Cardiac muscle cell (in vitro differentiated cells and primary cell): ENCODE results near the gene LRRC71. TPM values are rescaled to one million over a fixed set of nuclear protein-coding genes. Genes with fewer than 3 reads are reported as not detected.

Experiments
- DNase-seq, 2 donors: peaks; one replicate each; pipeline versions ENCODE4 v3.0.0 to v3.0.0-alpha.2; 2010 to 2017; ENCODE audit warnings: low read depth in 1 of 2, low spot score in 1 of 2
- H3K27ac ChIP-seq: fragments of 200-600 bp; sonication (generic); 2 replicates; pipeline ENCODE4 v1.5.1; 2016
- H3K27me3 ChIP-seq: fragments of 200-600 bp; sonication (generic); 2 replicates; pipeline ENCODE4 v1.6.0; 2016; ENCODE audit warnings: control low read depth
- H3K36me3 ChIP-seq: fragments of 200-600 bp; sonication (generic); 2 replicates; pipeline ENCODE4 v1.5.1; 2016; ENCODE audit warnings: control low read depth
- H3K4me1 ChIP-seq: fragments of 200-600 bp; sonication (generic); 2 replicates; pipeline ENCODE4 v1.8.1; 2017; ENCODE audit warnings: low read depth, mild to moderate bottlenecking, mixed run types
- H3K4me3 ChIP-seq: fragments of 200-600 bp; sonication (generic); 2 replicates; pipeline ENCODE4 v1.5.1; 2016; ENCODE audit warnings: mild to moderate bottlenecking
- H3K9me3 ChIP-seq: fragments of 200-600 bp; sonication (generic); 2 replicates; pipeline ENCODE4 v1.5.1; 2017; ENCODE audit warnings: low read depth, mild to moderate bottlenecking, control low read depth
- polyA plus RNA-seq: library from polyadenylated mRNA; unstranded; fragments of >200 nt; fragmentation: Nextera tagmentation; extraction: Ambion mirVana; gene quantifications from 2 replicates; pipeline ENCODE4 v1.2.1, GENCODE V29; 2016
- total RNA-seq: library from RNA; depleted of rRNA; stranded (reverse); fragments of >200 nt; gene quantifications from 2 replicates; pipeline ENCODE4 v1.2.3, GENCODE V29; 2016
- TF ChIP-seq, protein P1 (sequence below): IDR thresholded peaks from 2 replicates; pipeline ENCODE4 v1.5.1; 2012; ENCODE audit warnings: low read depth, mild to moderate bottlenecking, low read length

LRRC71 gene
- total RNA-seq (0.11 and 0.45 TPM in 2 replicates), polyA plus RNA-seq (0.24 and 0.69 TPM in 2 replicates)

DNA sequence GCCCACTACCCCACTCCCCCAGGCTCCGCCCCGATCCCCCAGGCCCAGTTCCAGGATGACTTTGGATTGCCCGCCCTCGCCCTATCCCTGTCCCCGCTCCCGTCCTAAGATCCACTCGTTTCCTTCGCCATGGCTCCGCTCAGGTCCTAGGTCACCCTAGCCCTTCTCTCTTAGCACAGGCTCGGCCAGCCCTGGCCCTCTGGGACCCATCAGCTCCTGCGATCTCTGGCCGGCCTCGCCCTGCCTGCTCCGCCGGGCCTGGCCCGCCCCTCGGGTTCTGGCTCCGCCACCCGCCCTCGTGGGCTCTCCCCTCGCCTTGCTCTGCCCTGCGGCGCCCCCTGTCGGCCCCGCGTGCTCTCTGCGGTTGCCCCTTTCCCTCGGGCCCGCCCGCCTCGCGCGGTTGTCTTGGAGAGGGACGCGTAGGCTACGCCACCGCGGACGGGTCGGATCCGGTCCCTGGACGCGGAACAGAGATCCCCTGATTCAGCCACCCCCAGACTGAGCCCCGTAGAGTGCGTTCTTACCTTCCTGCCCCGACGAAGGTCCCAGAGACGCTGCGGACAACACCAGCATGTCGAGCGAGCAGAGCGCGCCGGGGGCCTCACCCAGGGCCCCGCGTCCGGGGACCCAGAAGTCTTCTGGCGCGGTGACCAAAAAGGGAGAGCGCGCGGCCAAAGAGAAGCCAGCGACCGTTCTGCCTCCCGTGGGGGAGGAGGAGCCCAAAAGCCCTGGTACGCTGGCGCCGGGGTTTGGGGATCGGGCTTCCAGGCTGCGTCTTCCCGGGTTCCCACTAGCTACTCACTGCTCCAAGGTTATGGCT, at the start of gene LRRC71:
LRRC71 (plus strand) TSS at position 400 of the 820 bp plus-strand sequence; CDS start at position 572, 172 bp downstream.
- Histone ChIP-seq H3K9me3 (no peaks in the 10 kb centered on the region), H3K27ac (no peak within 1 kb of the TSS), H3K4me1 (peaks cover 4% of the 10 kb centered on the region), H3K27me3 (peaks cover 62% of the 10 kb centered on the region), H3K36me3 (no peaks in the 10 kb centered on the region), H3K4me3 (peak within 1 kb of the TSS; percentile 18)
- TF ChIP-seq, protein P1, sequence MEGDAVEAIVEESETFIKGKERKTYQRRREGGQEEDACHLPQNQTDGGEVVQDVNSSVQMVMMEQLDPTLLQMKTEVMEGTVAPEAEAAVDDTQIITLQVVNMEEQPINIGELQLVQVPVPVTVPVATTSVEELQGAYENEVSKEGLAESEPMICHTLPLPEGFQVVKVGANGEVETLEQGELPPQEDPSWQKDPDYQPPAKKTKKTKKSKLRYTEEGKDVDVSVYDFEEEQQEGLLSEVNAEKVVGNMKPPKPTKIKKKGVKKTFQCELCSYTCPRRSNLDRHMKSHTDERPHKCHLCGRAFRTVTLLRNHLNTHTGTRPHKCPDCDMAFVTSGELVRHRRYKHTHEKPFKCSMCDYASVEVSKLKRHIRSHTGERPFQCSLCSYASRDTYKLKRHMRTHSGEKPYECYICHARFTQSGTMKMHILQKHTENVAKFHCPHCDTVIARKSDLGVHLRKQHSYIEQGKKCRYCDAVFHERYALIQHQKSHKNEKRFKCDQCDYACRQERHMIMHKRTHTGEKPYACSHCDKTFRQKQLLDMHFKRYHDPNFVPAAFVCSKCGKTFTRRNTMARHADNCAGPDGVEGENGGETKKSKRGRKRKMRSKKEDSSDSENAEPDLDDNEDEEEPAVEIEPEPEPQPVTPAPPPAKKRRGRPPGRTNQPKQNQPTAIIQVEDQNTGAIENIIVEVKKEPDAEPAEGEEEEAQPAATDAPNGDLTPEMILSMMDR, result peak; percentile 93
- peak; percentile 87 to 91 for DNase-seq

DNA sequence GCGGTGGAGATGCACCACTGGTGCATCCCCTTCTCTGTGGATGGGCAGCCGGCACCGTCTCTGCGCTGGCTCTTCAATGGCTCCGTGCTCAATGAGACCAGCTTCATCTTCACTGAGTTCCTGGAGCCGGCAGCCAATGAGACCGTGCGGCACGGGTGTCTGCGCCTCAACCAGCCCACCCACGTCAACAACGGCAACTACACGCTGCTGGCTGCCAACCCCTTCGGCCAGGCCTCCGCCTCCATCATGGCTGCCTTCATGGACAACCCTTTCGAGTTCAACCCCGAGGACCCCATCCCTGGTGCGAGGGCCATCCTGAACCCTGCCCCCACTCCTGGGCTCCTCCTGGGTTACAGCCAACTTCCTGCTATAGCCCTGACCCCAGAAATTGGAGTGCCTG, 46.8 kb upstream of the LRRC71 start:
- peaks cover 4% of the 10 kb centered on the region for H3K27me3 ChIP-seq
- no peak overlapping the region for H3K4me3 ChIP-seq
- H3K36me3 ChIP-seq, result no peaks in the 10 kb centered on the region
- H3K4me1 ChIP-seq, result no peaks in the 10 kb centered on the region
- no peak for DNase-seq
- TF ChIP-seq, protein P1, result no peak
- H3K9me3 ChIP-seq, result no peaks in the 10 kb centered on the region
- no peak overlapping the region for H3K27ac ChIP-seq

DNA sequence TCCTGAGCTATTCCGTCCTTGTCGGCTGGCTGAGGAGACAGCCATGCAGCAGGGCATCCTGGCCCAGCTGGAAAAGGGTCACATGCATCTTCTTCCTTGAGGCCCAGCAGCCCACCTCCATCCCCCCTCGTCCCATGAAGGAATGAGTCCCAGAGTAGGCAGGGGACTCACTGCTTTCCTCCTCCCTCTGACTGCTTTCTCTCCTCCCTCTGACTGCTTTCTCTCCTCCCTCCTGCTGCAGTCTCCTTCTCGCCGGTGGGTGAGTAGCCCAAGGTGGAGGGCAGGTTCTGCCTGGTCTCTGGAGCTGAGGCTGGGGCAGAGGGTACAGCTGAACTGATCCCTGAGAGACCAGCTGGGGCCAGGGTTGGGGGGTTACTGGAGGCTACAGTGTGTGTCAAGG, 46.3 kb upstream of the LRRC71 start:
- no peaks in the 10 kb centered on the region for H3K4me1 ChIP-seq
- no peak for DNase-seq
- H3K36me3 ChIP-seq, result no peaks in the 10 kb centered on the region
- TF ChIP-seq, protein P1, result no peak
- no peak overlapping the region for H3K4me3 ChIP-seq
- peaks cover 4% of the 10 kb centered on the region for H3K27me3 ChIP-seq
- no peaks in the 10 kb centered on the region for H3K9me3 ChIP-seq
- H3K27ac ChIP-seq, result no peak overlapping the region

DNA sequence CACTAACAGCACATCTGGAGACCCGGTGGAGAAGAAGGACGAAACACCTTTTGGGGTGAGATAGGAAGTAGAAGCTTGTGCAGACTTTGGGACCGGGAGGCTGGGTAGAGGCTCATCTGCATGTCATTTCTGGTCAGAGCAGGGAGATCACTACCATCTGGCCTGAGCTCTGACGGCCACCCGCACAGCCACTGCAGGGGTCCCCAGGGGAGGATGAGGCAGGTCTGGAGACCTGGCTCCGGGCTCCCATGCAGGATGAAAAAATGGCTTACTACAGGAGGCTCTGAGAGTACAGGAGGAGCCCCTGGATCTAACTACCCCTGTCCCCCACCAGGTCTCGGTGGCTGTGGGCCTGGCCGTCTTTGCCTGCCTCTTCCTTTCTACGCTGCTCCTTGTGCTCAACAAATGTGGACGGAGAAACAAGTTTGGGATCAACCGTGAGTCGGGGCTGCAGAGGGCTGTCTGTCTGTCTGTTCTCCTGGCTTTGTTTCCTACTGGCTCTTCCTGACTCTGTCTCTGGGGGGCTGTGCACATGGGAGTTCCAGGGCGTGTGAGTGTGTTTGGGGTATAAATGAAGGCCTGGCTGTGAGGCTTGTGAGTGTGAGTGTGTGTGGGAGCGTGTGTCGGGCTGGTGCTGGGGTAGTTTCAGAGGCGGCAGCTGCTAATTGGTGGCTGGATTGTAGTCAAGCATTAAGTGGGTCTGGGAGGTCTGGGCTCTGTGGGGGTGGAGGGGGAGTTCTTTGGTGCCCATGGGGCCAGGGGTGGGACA, 45.7 kb upstream of the LRRC71 start:
- Histone ChIP-seq H3K36me3 (no peaks in the 10 kb centered on the region), H3K4me3 (no peak overlapping the region), H3K9me3 (no peaks in the 10 kb centered on the region), H3K4me1 (no peaks in the 10 kb centered on the region), H3K27ac (no peak overlapping the region), H3K27me3 (peaks cover 4% of the 10 kb centered on the region)
- TF ChIP-seq, protein P1, result no peak
- no peak for DNase-seq

DNA sequence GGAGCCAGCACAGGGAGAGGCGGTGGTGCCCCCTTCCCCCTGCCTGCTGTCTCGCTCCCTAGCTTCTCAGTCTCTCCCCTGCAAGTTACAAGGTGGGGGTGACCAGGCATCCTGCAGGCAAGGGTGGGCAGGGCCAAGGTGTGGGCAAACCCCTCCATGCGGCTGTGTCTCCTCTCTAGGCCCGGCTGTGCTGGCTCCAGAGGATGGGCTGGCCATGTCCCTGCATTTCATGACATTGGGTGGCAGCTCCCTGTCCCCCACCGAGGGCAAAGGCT, 45.2 kb upstream of the LRRC71 start:
- H3K27me3 ChIP-seq, result peaks cover 4% of the 10 kb centered on the region

More for the DNA sequence above, 45.2 kb upstream of the LRRC71 start:
- no peak overlapping the region for H3K27ac ChIP-seq
- no peaks in the 10 kb centered on the region for H3K36me3 ChIP-seq
- H3K4me1 ChIP-seq, result no peaks in the 10 kb centered on the region
- no peak overlapping the region for H3K4me3 ChIP-seq
- TF ChIP-seq, protein P1, result no peak
- H3K9me3 ChIP-seq, result no peaks in the 10 kb centered on the region
- DNase-seq, result no peak
